IPS-18a (cell line): ENCODE measurements around the gene FASN.

Source experiments
- H3K27ac ChIP-seq: one replicate; pipeline ENCODE4 v1.5.1; 2013; ENCODE audit warnings: low read length
- H3K27me3 ChIP-seq: one replicate; pipeline ENCODE4 v1.6.1; 2013; ENCODE audit warnings: mild to moderate bottlenecking, low read length; ENCODE audit not compliant: control insufficient read depth, insufficient read depth
- H3K36me3 ChIP-seq: one replicate; pipeline ENCODE4 v1.6.1; 2013; ENCODE audit warnings: low read depth, low read length; ENCODE audit not compliant: control insufficient read depth
- H3K4me1 ChIP-seq: one replicate; pipeline ENCODE4 v1.6.1; 2013; ENCODE audit warnings: low read depth, low read length; ENCODE audit not compliant: control insufficient read depth
- H3K4me3 ChIP-seq: one replicate; pipeline ENCODE4 v1.5.1; 2013; ENCODE audit warnings: low read length
- H3K9ac ChIP-seq: one replicate; pipeline ENCODE4 v1.6.1; 2013; ENCODE audit warnings: mild to moderate bottlenecking, low read length, moderate library complexity
- H3K9me3 ChIP-seq: one replicate; pipeline ENCODE4 v1.6.1; 2013; ENCODE audit warnings: low read depth, low read length; ENCODE audit not compliant: control insufficient read depth

FASN gene

DNA sequence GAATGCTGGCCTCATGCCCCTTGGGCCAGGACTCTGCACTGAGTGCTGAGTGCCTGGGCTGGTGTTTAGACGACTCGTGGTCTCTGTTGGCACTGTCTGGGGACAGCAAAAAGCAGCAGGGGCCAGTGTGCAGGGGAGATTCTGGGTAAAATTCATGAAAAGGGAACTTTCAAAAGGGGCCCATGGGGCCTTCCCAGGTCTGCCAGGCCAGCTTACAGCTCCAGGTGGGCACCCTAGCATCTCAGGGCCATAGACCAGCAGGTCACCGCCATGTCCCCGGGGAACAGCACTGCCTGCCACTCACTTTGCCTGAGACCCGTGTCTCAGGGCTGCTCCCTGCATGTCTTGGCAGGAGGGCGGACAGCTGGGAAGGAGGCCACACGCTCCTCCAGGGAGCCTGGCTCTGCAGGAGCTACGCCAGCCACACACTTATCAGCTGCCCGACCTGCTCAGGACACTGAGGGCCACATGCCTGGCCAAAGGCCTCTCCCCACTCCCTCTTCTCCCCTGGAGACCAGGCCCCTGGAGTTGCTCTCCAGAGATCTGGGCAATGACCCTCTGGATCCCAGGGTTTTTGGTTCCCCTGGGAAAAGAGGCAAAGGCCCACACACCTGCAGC is 8.8 kb upstream of the FASN start:
- no peak overlapping the region for H3K27ac ChIP-seq
- H3K9ac ChIP-seq = no peak overlapping the region
- H3K27me3 ChIP-seq = peaks cover 5% of the 10 kb centered on the region
- peaks cover 25% of the 10 kb centered on the region for H3K4me1 ChIP-seq
- no peak overlapping the region for H3K4me3 ChIP-seq
- no peaks in the 10 kb centered on the region for H3K9me3 ChIP-seq
- H3K36me3 ChIP-seq = no peaks in the 10 kb centered on the region

- Histone ChIP-seq H3K27ac (no peak overlapping the region), H3K4me1 (peaks cover 25% of the 10 kb centered on the region)
These were observed 8.0 kb upstream of the FASN start for GRCh38 chr17:82105882-82106687.

DNA sequence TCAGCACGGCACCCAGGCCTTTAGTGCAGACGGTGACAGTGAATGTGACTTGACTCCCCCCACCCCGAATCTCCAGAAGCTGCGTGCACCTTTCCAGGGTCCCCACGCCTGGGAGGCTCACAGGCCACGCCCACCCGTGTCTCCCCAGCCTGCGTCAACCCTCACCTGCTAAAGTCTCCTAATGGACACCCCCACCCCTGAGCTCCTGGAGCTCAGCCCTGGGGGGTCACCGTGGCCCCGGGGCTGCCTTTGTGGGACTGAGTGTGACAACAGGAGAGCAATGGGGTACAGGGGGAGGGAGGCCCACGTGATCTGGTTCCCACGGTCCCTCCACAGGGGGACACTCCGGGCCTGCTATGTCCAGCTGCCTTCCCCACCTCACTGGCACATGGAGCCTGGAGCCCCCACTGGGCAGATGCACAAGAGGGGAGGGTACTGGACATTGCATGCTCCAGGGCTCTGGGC is 7.4 kb upstream of the FASN start:
- H3K4me3 ChIP-seq = no peak overlapping the region
- H3K27ac ChIP-seq = no peak overlapping the region
- no peak overlapping the region for H3K9ac ChIP-seq
- no peaks in the 10 kb centered on the region for H3K36me3 ChIP-seq
- H3K4me1 ChIP-seq = peaks cover 25% of the 10 kb centered on the region
- no peaks in the 10 kb centered on the region for H3K9me3 ChIP-seq
- H3K27me3 ChIP-seq = peaks cover 5% of the 10 kb centered on the region

More at GRCh38 chr17:82105882-82106687, 8.0 kb upstream of the FASN start:
- Histone ChIP-seq H3K27me3 (peaks cover 5% of the 10 kb centered on the region), H3K36me3 (no peaks in the 10 kb centered on the region), H3K9ac (no peak overlapping the region), H3K9me3 (no peaks in the 10 kb centered on the region), H3K4me3 (no peak overlapping the region)

GRCh38 chr17:82104797-82105416 is 6.9 kb upstream of the FASN start:
- Histone ChIP-seq H3K4me1 (peaks cover 25% of the 10 kb centered on the region), H3K4me3 (no peak overlapping the region), H3K27ac (no peak overlapping the region), H3K27me3 (peaks cover 5% of the 10 kb centered on the region), H3K36me3 (no peaks in the 10 kb centered on the region), H3K9me3 (no peaks in the 10 kb centered on the region), H3K9ac (no peak overlapping the region)

- H3K9me3 ChIP-seq = no peaks in the 10 kb centered on the region
- peak overlapping the region; percentile 10 for H3K4me3 ChIP-seq
- H3K27ac ChIP-seq = peak overlapping the region; percentile 34
- peaks cover 1% of the 10 kb centered on the region for H3K27me3 ChIP-seq
- H3K36me3 ChIP-seq = no peaks in the 10 kb centered on the region
- peaks cover 31% of the 10 kb centered on the region for H3K4me1 ChIP-seq
- no peak overlapping the region for H3K9ac ChIP-seq
These were observed 5.8 kb upstream of the FASN start for GRCh38 chr17:82103553-82104451.

DNA sequence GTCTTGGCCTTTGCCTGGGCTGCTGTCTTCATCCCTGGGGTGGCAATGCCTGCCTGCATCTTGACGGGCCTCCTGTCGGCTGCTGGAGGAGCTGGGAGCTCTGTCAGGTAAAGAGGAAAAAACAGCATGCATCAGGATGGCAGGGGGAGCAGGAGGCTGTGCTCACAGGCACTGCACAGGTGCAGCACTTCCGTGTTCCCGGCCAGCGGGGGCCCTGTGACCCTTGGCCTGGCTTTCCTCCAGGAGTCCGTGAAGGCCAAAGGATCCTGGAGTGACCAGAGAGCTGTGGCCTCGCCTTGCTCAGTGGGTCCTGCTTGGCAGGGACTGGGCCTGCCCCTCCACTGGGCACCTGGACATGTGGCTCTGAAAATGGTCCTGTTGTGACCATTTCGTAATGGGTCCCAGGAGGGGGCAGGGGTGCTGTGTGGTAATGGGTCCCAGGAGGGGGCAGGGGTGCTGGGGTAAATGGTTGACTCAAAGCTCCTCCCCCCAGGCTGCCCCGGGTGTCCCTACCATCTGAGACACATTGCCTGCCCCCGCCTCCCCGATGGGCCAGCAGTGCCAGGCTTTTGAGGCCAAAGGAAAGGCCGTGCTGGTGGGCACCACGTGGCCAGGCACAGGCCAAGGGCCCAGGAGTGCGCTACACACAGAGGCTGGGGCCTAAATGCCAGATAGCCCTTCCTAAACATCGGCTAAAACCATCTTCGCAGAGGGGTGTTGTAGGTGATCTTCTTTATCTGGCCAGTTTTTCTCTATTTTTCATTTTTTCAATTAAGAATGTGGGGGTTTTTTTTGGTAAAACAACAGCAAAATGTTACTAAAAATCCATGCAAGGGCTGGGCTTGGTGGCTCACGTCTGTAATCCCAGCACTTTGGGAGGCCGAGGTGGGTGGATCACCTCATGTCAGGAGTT is 4.0 kb upstream of the FASN start:
- H3K4me3 ChIP-seq = no peak overlapping the region
- no peak overlapping the region for H3K9ac ChIP-seq
- no peaks in the 10 kb centered on the region for H3K36me3 ChIP-seq
- peaks cover 31% of the 10 kb centered on the region for H3K4me1 ChIP-seq
- no peak overlapping the region for H3K27ac ChIP-seq
- H3K27me3 ChIP-seq = no peaks in the 10 kb centered on the region
- H3K9me3 ChIP-seq = no peaks in the 10 kb centered on the region

DNA sequence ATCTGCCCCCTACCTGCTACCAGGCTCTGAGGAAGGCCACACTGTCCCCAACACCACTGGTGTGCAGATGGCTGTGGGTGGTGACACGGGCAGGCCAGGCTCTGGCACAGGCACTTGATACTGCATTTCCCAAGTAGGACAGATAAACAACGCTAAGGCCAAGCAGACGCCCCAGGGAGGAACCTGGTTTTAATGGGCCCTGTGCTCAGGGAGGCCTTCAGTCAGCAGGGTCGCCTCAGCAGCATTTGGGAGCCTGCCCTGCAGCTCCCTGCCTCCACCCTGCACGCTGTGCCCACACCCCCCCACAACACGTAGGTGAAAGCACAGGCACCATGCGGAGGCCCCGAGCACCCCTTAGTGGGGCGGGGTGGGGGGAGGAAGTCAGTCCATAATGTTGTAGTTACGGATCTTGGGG is 3.3 kb upstream of the FASN start:
- Histone ChIP-seq H3K4me1 (peaks cover 28% of the 10 kb centered on the region), H3K36me3 (no peaks in the 10 kb centered on the region), H3K9me3 (no peaks in the 10 kb centered on the region), H3K27me3 (no peaks in the 10 kb centered on the region), H3K4me3 (no peak overlapping the region), H3K27ac (no peak overlapping the region), H3K9ac (no peak overlapping the region)

DNA sequence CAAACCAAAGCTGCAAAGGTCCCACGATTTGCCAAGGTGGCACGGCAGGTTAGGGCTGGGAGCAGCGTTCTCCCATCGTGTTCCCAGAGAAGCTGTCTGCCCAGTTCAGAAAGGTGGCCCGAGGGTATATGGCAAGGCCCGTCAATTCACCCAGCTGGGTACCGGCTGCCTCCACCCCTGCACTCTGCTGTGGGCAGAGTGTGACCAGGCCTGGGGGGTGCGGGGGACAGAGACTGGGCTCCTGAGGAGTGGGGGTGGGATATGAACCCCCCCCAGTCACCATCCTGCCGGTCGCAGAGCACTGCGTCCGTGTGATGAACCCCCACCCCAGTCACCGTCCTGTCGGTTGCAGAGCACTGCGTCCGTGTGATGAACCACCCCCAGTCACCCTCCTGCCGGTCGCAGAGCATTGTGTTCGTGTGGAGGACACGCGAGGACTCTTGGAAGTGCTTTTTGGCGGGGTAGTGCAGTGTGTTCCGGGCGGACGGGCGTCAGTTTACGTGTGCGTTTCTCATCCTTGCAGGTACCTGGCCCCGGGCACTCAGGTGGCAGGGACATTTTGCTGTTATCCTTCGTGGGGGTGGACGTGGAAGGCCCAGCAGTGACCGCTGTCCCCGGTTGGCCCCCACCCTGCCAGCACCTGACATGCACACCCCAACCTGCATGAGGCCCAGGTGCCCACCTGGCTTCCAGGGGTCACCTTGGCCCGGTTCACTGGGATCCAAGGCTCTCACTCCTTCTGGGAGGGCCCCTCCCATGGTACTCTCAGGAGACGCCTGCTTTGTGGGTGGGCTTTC is 2.7 kb upstream of the FASN start:
- Histone ChIP-seq H3K36me3 (peaks cover 5% of the 10 kb centered on the region), H3K27me3 (no peaks in the 10 kb centered on the region), H3K4me1 (peaks cover 28% of the 10 kb centered on the region), H3K4me3 (no peak overlapping the region), H3K9ac (no peak overlapping the region), H3K27ac (no peak overlapping the region), H3K9me3 (no peaks in the 10 kb centered on the region)

- Histone ChIP-seq H3K9ac (peak overlapping the region; percentile 90), H3K9me3 (no peaks in the 10 kb centered on the region), H3K27ac (peak overlapping the region; percentile 80), H3K4me3 (peak overlapping the region; percentile 70), H3K36me3 (peaks cover 17% of the 10 kb centered on the region), H3K27me3 (no peaks in the 10 kb centered on the region), H3K4me1 (peaks cover 27% of the 10 kb centered on the region)
These were observed 1.1 kb upstream of the FASN start for GRCh38 chr17:82098939-82099763.
